HepG2 (cell line): Measurements from ENCODE around the gene FAM83G. TPM values are rescaled to one million over a fixed set of nuclear protein-coding genes. Genes with fewer than 3 reads are reported as not detected.

Experiments
- AHR ChIP-seq: IDR thresholded peaks from 2 replicates; pipeline ENCODE4 v1.6.1; 2018; ENCODE audit warnings: missing genetic modification reagents, missing compliant biosample characterization
- CCAR2 ChIP-seq: fragments of 200-400 bp; formaldehyde crosslinking; optimal IDR thresholded peaks from 2 replicates; pipeline ENCODE3; 2018; ENCODE audit warnings: low read depth, mild to moderate bottlenecking, low read length, moderate library complexity
- CENPBD1 ChIP-seq: sonication (generic); formaldehyde crosslinking; IDR thresholded peaks from 2 replicates; pipeline ENCODE4 v1.8.0; 2022; ENCODE audit warnings: missing genetic modification reagents, low read depth, mild to moderate bottlenecking, borderline replicate concordance
- GFI1 ChIP-seq: sonication (generic); formaldehyde crosslinking; IDR thresholded peaks from 2 replicates; pipeline ENCODE4 v1.5.0; 2020; ENCODE audit warnings: missing genetic modification reagents, mild to moderate bottlenecking, borderline replicate concordance
- JARID2 ChIP-seq: sonication (generic); formaldehyde crosslinking; IDR thresholded peaks from 2 replicates; pipeline ENCODE4 v1.8.1; 2023; ENCODE audit warnings: missing genetic modification reagents, inconsistent platforms; ENCODE audit not compliant: insufficient replicate concordance
- KDM6A ChIP-seq: IDR thresholded peaks from 2 replicates; pipeline ENCODE4 v1.6.1; 2016; ENCODE audit warnings: low read depth
- KLF12 ChIP-seq: sonication (generic); formaldehyde crosslinking; IDR thresholded peaks from 2 replicates; pipeline ENCODE4 v1.4.0; 2020; ENCODE audit warnings: missing genetic modification reagents, borderline replicate concordance
- MED8 ChIP-seq: sonication (generic); formaldehyde crosslinking; IDR thresholded peaks from 2 replicates; pipeline ENCODE4 v1.8.1; 2023; ENCODE audit warnings: mild to moderate bottlenecking, missing genetic modification reagents; ENCODE audit not compliant: insufficient replicate concordance
- MYC ChIP-seq: sonication (generic); formaldehyde crosslinking; IDR thresholded peaks from 2 replicates; pipeline ENCODE4 v1.9.0; 2021; ENCODE audit warnings: missing genetic modification reagents, borderline replicate concordance
- NFKB2 ChIP-seq: sonication (generic); formaldehyde crosslinking; IDR thresholded peaks from 2 replicates; pipeline ENCODE4 v1.4.0; 2020; ENCODE audit warnings: missing genetic modification reagents, borderline replicate concordance
- PHF8 ChIP-seq: sonication (generic); formaldehyde crosslinking; IDR thresholded peaks from 2 replicates; pipeline ENCODE4 v1.5.0; 2020; ENCODE audit warnings: missing genetic modification reagents
- REL ChIP-seq: sonication (generic); formaldehyde crosslinking; conservative IDR thresholded peaks from 2 replicates; pipeline ENCODE4 v1.8.0; 2022; ENCODE audit warnings: mild to moderate bottlenecking, missing genetic modification reagents, moderate library complexity
- SATB2 ChIP-seq: sonication (generic); formaldehyde crosslinking; IDR thresholded peaks from 2 replicates; pipeline ENCODE4 v1.5.0; 2020; ENCODE audit warnings: missing genetic modification reagents
- SMARCE1 ChIP-seq: fragments of 450-650 bp; IDR thresholded peaks from 2 replicates; pipeline ENCODE4 v1.6.1; 2017; ENCODE audit warnings: borderline replicate concordance
- SUZ12 ChIP-seq: fragments of 150-350 bp; IDR thresholded peaks from 2 replicates; pipeline ENCODE4 v1.6.1; 2014; ENCODE audit warnings: low read depth, low read length
- TOE1 ChIP-seq: sonication (generic); formaldehyde crosslinking; IDR thresholded peaks from 2 replicates; pipeline ENCODE4 v1.4.0; 2020; ENCODE audit warnings: mild to moderate bottlenecking, missing genetic modification reagents
- TSC22D2 ChIP-seq: sonication (generic); formaldehyde crosslinking; IDR thresholded peaks from 2 replicates; pipeline ENCODE4 v1.5.1; 2020; ENCODE audit warnings: missing genetic modification reagents, mild to moderate bottlenecking, borderline replicate concordance
- ZBTB8A ChIP-seq: sonication (generic); formaldehyde crosslinking; IDR thresholded peaks from 2 replicates; pipeline ENCODE4 v1.4.0; 2020; ENCODE audit warnings: mild to moderate bottlenecking, low read depth, missing genetic modification reagents, borderline replicate concordance
- ZFP36L1 ChIP-seq: sonication (generic); formaldehyde crosslinking; IDR thresholded peaks from 2 replicates; pipeline ENCODE4 v1.8.0; 2022; ENCODE audit warnings: mild to moderate bottlenecking, missing genetic modification reagents, moderate library complexity
- ZFY ChIP-seq: sonication (generic); formaldehyde crosslinking; IDR thresholded peaks from 2 replicates; pipeline ENCODE4 v1.4.0; 2020; ENCODE audit warnings: missing genetic modification reagents
- ZIK1 ChIP-seq: sonication (generic); formaldehyde crosslinking; IDR thresholded peaks from 2 replicates; pipeline ENCODE4 v1.5.0; 2020; ENCODE audit warnings: mild to moderate bottlenecking, low read depth, missing genetic modification reagents, borderline replicate concordance
- ZMYM4 ChIP-seq: sonication (generic); formaldehyde crosslinking; IDR thresholded peaks from 2 replicates; pipeline ENCODE4 v1.8.1; 2023; ENCODE audit warnings: mild to moderate bottlenecking, missing genetic modification reagents
- ZNF230 ChIP-seq: sonication (generic); formaldehyde crosslinking; IDR thresholded peaks from 2 replicates; pipeline ENCODE4 v1.4.0; 2020; ENCODE audit warnings: mild to moderate bottlenecking, missing genetic modification reagents
- ZNF296 ChIP-seq: sonication (generic); formaldehyde crosslinking; conservative IDR thresholded peaks from 2 replicates; pipeline ENCODE4 v1.5.0; 2020; ENCODE audit warnings: mild to moderate bottlenecking, missing genetic modification reagents
- ZNF383 ChIP-seq: sonication (generic); formaldehyde crosslinking; IDR thresholded peaks from 2 replicates; pipeline ENCODE4 v1.4.0; 2020; ENCODE audit warnings: missing genetic modification reagents, mild to moderate bottlenecking, borderline replicate concordance
- ZNF460 ChIP-seq: sonication (generic); formaldehyde crosslinking; IDR thresholded peaks from 2 replicates; pipeline ENCODE4 v1.5.1; 2020; ENCODE audit warnings: missing genetic modification reagents, mild to moderate bottlenecking, borderline replicate concordance
- ZNF572 ChIP-seq: sonication (generic); formaldehyde crosslinking; IDR thresholded peaks from 2 replicates; pipeline ENCODE4 v1.5.1; 2020; ENCODE audit warnings: mild to moderate bottlenecking, missing genetic modification reagents
- ZNF672 ChIP-seq: sonication (generic); formaldehyde crosslinking; IDR thresholded peaks from 2 replicates; pipeline ENCODE4 v1.8.1; 2022; ENCODE audit warnings: missing genetic modification reagents
- ZNF775 ChIP-seq: sonication (generic); formaldehyde crosslinking; IDR thresholded peaks from 2 replicates; pipeline ENCODE4 v1.4.0; 2020; ENCODE audit warnings: missing genetic modification reagents, mild to moderate bottlenecking, moderate library complexity, borderline replicate concordance
- ZNF800 ChIP-seq: sonication (generic); formaldehyde crosslinking; IDR thresholded peaks from 2 replicates; pipeline ENCODE4 v1.4.0; 2020; ENCODE audit warnings: missing genetic modification reagents
- polyA plus RNA-seq, 8 experiments: library from polyadenylated mRNA; depleted of rRNA in 3 of 8; stranded (reverse) in 7 of 8; unstranded in 1 of 8; fragments of >200 nt; fragmentation: Illumina TruSeq in 4 of 8; extraction: Trizol in 4 of 8; gene quantifications; 2 replicates each; pipeline versions ENCODE4 v1.2.1 to v1.2.3, GENCODE V29; 2011 to 2016; ENCODE audit warnings: low read depth in 4 of 8, missing spikeins in 1 of 8, mixed read lengths in 1 of 8; ENCODE audit not compliant: insufficient read depth in 1 of 8
- total RNA-seq, 5 experiments: library from RNA; depleted of rRNA; stranded (reverse); fragments of >200 nt; fragmentation: Illumina TruSeq; extraction: Trizol; gene quantifications; 2 replicates each; pipeline ENCODE4 v1.2.3, GENCODE V29; 2016; ENCODE audit warnings: low read depth in 1 of 5

The FAM83G gene
- total and polyA plus RNA-seq, 2 of the 13 experiments (the other 11 are each of a cell fraction or from before 2014, with no cell fraction given) = 13.7 to 18.6 TPM

- TF ChIP-seq ZFP36L1 = no peak
- TF ChIP-seq ZNF572 = no peak
- TF ChIP-seq SMARCE1 = no peak
- TF ChIP-seq ZNF800 (CRISPR knock-in tag) = no peak
- no peak for TF ChIP-seq ZBTB8A (CRISPR knock-in tag)
- TF ChIP-seq ZNF383 (CRISPR knock-in tag) = no peak
- TF ChIP-seq REL = no peak
- TF ChIP-seq MED8 = peak; percentile 49
- peak; percentile 75; the same call in 1 of the 2 replicates for TF ChIP-seq KDM6A (CRISPR knock-in tag)
- no peak for TF ChIP-seq ZNF460 (CRISPR knock-in tag)
- no peak for TF ChIP-seq SUZ12
- no peak for TF ChIP-seq ZIK1
- no peak for TF ChIP-seq SATB2 (CRISPR knock-in tag)
- no peak for TF ChIP-seq CENPBD1
- TF ChIP-seq CCAR2 = no peak
- peak; percentile 20; the same call in 1 of the 2 replicates for TF ChIP-seq NFKB2 (CRISPR knock-in tag)
- no peak for TF ChIP-seq TOE1 (CRISPR knock-in tag)
- TF ChIP-seq GFI1 (CRISPR knock-in tag) = no peak
- no peak for TF ChIP-seq JARID2 (CRISPR knock-in tag)
- TF ChIP-seq TSC22D2 (CRISPR knock-in tag) = no peak
- no peak for TF ChIP-seq AHR
- TF ChIP-seq ZNF672 (CRISPR knock-in tag) = no peak
- TF ChIP-seq PHF8 (CRISPR knock-in tag) = peak; percentile 12; the same call in 1 of the 2 replicates
- 0 out of 2 replicates have a peak, but pooled peaks have one; percentile 61 for TF ChIP-seq ZNF230
- no peak for TF ChIP-seq ZNF296 (CRISPR knock-in tag)
- no peak for TF ChIP-seq ZNF775
- TF ChIP-seq ZMYM4 (CRISPR knock-in tag) = peak; percentile 63
- TF ChIP-seq MYC = peak; percentile 66; the same call in 1 of the 2 replicates
- no peak for TF ChIP-seq KLF12
- peak; percentile 84 for TF ChIP-seq ZFY
These were observed 22.7 kb downstream of the FAM83G start (continued) for GRCh38 chr17:18981642-18982424.
